Activated gamma-delta T cell treated with anti-CD3 and anti-CD28 coated beads, Interleukin-2, amount 50 U/mL, for 16 hours (primary cell): ENCODE data around the gene BIN2.

Experiments used
- DNase-seq: peaks from one replicate; pipeline ENCODE4 v3.0.0-alpha.2; 2020; ENCODE audit warnings: low read depth

BIN2 gene

GRCh38 chr12:51323966-51324895 lies at the start of gene BIN2:
Gene BIN2 (minus strand): TSS chr12:51324174. CDS start chr12:51324102, 72 bp downstream.
- DNase-seq, result peak; percentile 67

- no peak for DNase-seq
Observed at GRCh38 chr12:51373187-51373586, 49.2 kb upstream of the BIN2 start.

- no peak for DNase-seq
Observed at GRCh38 chr12:51372021-51372420, 48.0 kb upstream of the BIN2 start.

- DNase-seq, result no peak
Observed at GRCh38 chr12:51371295-51371953, 47.5 kb upstream of the BIN2 start.

GRCh38 chr12:51370667-51371066 lies 46.7 kb upstream of the BIN2 start:
- no peak for DNase-seq

- no peak for DNase-seq
Observed at GRCh38 chr12:51369581-51369980, 45.6 kb upstream of the BIN2 start.

GRCh38 chr12:51368640-51369517 lies 44.9 kb upstream of the BIN2 start:
- DNase-seq, result peak; percentile 83

GRCh38 chr12:51365276-51365675 lies 41.3 kb upstream of the BIN2 start:
- DNase-seq, result no peak

GRCh38 chr12:51364001-51364400 lies 40.0 kb upstream of the BIN2 start:
- DNase-seq, result no peak

GRCh38 chr12:51362747-51363342 lies 38.9 kb upstream of the BIN2 start:
- no peak for DNase-seq

- no peak for DNase-seq
Observed at GRCh38 chr12:51362307-51362706, 38.3 kb upstream of the BIN2 start.

- DNase-seq, result no peak
Observed at GRCh38 chr12:51361161-51362016, 37.4 kb upstream of the BIN2 start.

- DNase-seq, result no peak
Observed at GRCh38 chr12:51360315-51360714, 36.3 kb upstream of the BIN2 start.

- DNase-seq, result no peak
Observed at GRCh38 chr12:51359851-51360250, 35.9 kb upstream of the BIN2 start.

- no peak for DNase-seq
Observed at GRCh38 chr12:51358496-51358895, 34.5 kb upstream of the BIN2 start.

- no peak for DNase-seq
Observed at GRCh38 chr12:51357374-51358047, 33.5 kb upstream of the BIN2 start.

- peak; percentile 8 for DNase-seq
Observed at GRCh38 chr12:51351913-51352532, 28.0 kb upstream of the BIN2 start.

GRCh38 chr12:51349026-51349425 lies 25.1 kb upstream of the BIN2 start:
- no peak for DNase-seq

GRCh38 chr12:51348116-51348515 lies 24.1 kb upstream of the BIN2 start:
- DNase-seq, result no peak

- no peak for DNase-seq
Observed at GRCh38 chr12:51346581-51346980, 22.6 kb upstream of the BIN2 start, which contains the start of gene CELA1. Gene CELA1 (minus strand): TSS chr12:51346679. CDS start chr12:51346638, 41 bp downstream.
